C4-2B (cell line): ENCODE measurements around the gene PACS2.

Source experiments
- H3K27ac ChIP-seq: fragments of 450-650 bp; 2 replicates; pipeline ENCODE4 v1.5.1; 2017
- ZFX ChIP-seq: fragments of 450-650 bp; IDR thresholded peaks from 2 replicates; pipeline ENCODE4 v1.6.1; 2017
- TF ChIP-seq, protein P1 (sequence below): fragments of 450-650 bp; conservative IDR thresholded peaks from 2 replicates; pipeline ENCODE4 v1.5.1; 2017; ENCODE audit warnings: mild to moderate bottlenecking

Gene PACS2

DNA sequence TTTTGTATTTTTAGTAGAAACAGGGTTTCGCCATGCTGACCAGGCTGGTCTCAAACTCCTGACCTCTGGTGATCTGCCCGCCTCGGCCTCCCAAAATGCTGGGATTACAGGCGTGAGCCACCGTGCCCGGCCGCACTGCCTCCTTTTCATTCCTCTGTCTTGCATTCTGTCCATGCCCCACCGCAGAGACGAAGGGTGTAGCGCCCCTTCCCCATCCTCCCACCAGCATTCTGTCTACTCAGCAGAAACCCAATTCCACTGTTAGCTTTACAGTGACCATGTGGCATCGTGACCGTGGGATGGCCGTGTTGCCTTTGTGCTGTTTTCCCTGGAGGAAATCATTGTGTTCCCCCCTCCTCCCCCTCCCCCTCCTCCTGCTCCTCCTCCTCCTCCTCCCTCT lies 94.0 kb downstream of the PACS2 start:
- H3K27ac ChIP-seq = no peak overlapping the region
- TF ChIP-seq ZFX = no peak
- TF ChIP-seq, protein P1, sequence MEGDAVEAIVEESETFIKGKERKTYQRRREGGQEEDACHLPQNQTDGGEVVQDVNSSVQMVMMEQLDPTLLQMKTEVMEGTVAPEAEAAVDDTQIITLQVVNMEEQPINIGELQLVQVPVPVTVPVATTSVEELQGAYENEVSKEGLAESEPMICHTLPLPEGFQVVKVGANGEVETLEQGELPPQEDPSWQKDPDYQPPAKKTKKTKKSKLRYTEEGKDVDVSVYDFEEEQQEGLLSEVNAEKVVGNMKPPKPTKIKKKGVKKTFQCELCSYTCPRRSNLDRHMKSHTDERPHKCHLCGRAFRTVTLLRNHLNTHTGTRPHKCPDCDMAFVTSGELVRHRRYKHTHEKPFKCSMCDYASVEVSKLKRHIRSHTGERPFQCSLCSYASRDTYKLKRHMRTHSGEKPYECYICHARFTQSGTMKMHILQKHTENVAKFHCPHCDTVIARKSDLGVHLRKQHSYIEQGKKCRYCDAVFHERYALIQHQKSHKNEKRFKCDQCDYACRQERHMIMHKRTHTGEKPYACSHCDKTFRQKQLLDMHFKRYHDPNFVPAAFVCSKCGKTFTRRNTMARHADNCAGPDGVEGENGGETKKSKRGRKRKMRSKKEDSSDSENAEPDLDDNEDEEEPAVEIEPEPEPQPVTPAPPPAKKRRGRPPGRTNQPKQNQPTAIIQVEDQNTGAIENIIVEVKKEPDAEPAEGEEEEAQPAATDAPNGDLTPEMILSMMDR = no peak

DNA sequence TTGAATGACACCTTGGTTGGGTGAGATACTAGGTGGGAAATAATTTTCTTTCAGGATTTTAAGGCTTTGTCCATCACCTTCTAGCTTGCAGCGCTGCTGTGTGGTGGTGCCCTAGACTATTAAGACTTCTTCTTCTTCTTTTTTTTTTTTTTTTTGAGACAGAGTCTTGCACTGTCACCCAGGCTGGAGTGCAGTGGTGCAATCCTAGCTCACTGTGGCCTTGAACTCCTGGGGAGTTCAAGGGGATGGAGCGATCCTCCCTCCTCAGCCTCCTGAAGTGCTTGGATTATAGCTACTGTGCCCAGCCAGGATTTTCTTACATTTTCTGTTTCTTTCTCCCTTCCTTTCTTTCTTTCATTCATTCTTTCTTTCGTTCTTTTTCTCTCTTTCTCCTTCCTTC lies 94.8 kb downstream of the PACS2 start:
- no peak overlapping the region for H3K27ac ChIP-seq
- TF ChIP-seq, protein P1 = no peak
- TF ChIP-seq ZFX = no peak

GRCh38 chr14:105410642-105411016 lies 96.1 kb downstream of the PACS2 start:
- no peak for TF ChIP-seq ZFX
- TF ChIP-seq, protein P1 = no peak
- peak overlapping the region; percentile 5; the same call in 1 of the 2 replicates for H3K27ac ChIP-seq

DNA sequence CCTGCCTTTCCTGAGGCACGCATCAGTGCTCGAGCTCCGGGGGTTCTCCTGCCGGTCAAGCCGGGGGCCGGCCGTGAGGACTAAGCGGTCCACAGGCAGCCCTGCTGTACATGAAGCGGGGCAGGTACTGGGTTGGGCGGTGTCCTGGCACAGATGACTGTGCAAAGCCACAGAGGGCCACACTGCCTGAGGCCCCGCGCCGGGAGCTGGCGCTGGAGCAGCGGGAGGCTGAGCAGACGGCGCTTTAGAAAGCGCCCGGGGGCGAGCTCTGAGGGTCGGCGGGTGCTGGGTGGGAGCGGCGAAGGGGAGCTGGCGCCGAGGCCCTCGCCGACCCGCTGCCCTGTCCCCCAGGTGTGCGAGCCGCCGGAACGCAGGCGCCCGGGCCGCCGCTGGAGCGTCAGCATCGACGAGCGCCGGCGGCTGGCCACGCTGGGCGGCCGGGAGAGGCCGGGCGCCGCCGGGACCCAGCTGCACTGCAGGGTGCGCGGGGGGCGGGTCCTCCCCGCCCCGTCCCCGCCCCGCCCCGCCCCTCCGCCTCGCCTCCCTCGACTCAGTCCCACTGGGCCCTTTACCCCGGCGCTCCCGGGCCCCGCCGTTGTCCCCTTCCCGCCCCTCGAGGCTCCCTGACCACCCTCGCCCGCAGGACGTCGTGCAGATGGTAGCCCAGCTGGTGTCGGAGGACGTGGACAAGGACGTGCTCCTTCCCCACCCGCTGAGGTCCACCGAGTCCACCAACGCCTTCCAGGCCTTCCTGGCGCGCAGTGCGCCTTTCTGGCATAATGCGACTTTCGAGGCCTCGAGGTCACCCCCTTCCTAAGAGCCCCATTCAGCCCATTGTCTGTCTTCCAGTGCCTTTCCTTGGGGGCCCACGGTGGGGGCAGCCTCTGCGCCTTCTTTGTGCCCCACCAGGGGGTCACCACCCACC lies 96.7 kb downstream of the PACS2 start:
- no peak for TF ChIP-seq ZFX
- TF ChIP-seq, protein P1 = no peak
- H3K27ac ChIP-seq = peak overlapping the region; percentile 5; the same call in 1 of the 2 replicates

DNA sequence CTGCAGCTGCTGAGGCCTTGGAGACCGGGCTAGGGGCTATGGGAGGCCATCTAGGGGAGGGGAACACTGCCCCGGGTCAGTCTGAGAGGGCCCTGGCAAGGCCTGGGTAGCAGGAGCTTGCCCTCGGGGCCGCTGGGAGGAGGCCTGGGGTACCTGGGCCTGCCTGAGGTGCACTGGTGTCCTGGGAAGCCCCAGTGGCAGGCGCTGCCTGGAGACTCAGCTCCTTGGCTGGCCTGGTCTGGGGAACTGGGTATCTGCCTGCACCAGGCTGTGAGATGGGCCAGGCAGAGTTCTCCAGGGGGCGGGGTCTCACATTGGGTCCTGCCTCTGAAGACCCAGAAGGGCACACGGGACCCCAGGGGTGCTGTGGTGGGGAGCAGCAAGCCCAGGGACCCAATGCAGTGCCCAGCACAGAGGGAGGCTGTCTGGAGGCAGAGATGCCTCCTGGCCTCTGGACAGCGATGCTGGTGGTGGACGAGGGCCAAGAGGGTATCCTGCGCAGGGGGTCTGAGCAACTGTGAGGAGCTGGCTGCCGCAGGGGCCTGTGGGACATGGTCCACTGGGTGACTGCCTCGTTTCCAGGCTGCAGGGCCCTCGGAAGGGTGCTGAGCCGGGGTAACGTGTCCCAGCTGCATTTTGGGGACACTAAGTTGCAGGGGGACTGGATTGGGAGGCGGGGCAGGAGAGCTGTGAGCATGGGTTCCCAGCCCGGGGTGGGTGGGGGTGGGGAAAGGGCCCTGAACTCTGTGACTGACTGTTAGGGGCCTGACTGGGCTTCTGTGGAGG lies 97.6 kb downstream of the PACS2 start:
- no peak overlapping the region for H3K27ac ChIP-seq
- no peak for TF ChIP-seq ZFX
- TF ChIP-seq, protein P1 = no peak

DNA sequence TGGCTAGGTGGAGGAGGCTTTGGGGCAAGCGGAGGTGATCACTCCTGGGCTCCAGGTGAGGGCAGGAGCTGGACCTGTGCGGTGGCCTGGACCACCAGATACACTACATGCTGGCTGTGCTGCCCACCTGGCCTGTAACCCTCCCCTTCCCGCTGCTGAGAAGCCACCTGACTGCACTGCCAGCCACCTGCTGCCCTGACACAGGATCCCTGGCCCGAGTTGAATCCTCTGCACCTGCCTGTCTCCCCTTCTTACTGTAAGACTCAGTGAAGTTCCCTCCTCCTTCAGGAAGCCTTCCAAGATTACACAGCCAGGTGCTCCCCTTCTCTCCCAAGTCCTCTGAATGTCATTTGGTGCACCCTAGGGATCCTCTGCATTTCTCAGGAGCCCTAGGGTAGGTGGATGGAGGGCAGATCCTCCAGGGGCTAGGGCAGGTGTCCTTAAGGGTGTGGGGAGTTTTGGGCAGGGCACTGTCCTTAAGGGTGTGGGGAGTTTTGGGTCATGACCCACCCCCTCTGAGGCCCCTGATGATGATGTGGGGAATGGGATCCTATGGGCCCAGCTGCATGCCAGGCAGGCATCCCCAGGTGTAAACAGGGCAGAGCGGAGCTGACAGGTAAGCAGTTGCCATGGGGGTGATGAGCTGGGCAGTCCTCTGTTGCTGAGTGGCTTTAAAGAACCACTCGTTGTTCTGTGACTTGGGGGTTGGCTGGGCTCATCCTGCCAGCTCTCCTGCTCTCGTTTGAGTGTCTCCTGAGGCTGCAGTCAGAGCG lies 98.4 kb downstream of the PACS2 start:
- no peak for TF ChIP-seq ZFX
- TF ChIP-seq, protein P1 = no peak
- no peak overlapping the region for H3K27ac ChIP-seq
